H1 (cell line): ENCODE data around the gene DLGAP5. TPM values are rescaled to one million over a fixed set of nuclear protein-coding genes. Genes with fewer than 3 reads are reported as not detected.

ENCODE experiments used
- CTCF ChIA-PET: fragments of 300-600 bp; sonication (Branson Sonifier 250); formaldehyde crosslinking; loops from one replicate; lab custom pipeline; 2021; ENCODE audit not compliant: partially characterized antibody; lab: Charles Lee
- POLR2A ChIA-PET: fragments of 300-600 bp; sonication (Branson Sonifier 250); formaldehyde crosslinking; loops from one replicate; lab custom pipeline; 2021; ENCODE audit warnings: inconsistent platforms; ENCODE audit not compliant: partially characterized antibody; lab: Charles Lee
- DNase-seq, 2 experiments: peaks; one replicate each; pipeline versions ENCODE4 v3.0.0 to v3.0.0-alpha.2; 2010 to 2022; ENCODE audit warnings: low spot score in 2 of 2, low read depth in 1 of 2, mixed read lengths in 1 of 2
- FAIRE-seq: peaks from 2 replicates; lab custom pipeline; 2011; peaks lifted over from hg19 to GRCh38; lab: Jason Lieb, UNC
- H2AFZ ChIP-seq: 2 replicates; pipeline ENCODE4 v1.8.1; 2012; ENCODE audit warnings: low read length, inconsistent platforms
- H2AK5ac ChIP-seq: 2 replicates; pipeline ENCODE4 v1.6.1; 2013; ENCODE audit warnings: low read depth, low read length
- H2BK120ac ChIP-seq: replicated peaks from 2 replicates; pipeline ENCODE3; 2013; ENCODE audit warnings: low read depth, low read length, inconsistent platforms
- H2BK12ac ChIP-seq: 2 replicates; pipeline ENCODE4 v1.6.1; 2013; ENCODE audit warnings: low read depth, low read length
- H2BK15ac ChIP-seq: 2 replicates; pipeline ENCODE4 v1.6.1; 2013; ENCODE audit warnings: low read length
- H2BK20ac ChIP-seq: 2 replicates; pipeline ENCODE4 v1.6.1; 2013; ENCODE audit warnings: low read length
- H2BK5ac ChIP-seq: 2 replicates; pipeline ENCODE4 v1.6.1; 2013; ENCODE audit warnings: low read depth, low read length
- H3K14ac ChIP-seq: 2 replicates; pipeline ENCODE4 v1.6.1; 2013; ENCODE audit warnings: inconsistent platforms; ENCODE audit not compliant: insufficient read length
- H3K18ac ChIP-seq: 2 replicates; pipeline ENCODE4 v1.6.1; 2013; ENCODE audit warnings: low read length; ENCODE audit errors: extremely low read depth
- H3K23ac ChIP-seq: 2 replicates; pipeline ENCODE4 v1.6.1; 2013; ENCODE audit warnings: inconsistent platforms; ENCODE audit not compliant: insufficient read length
- H3K23me2 ChIP-seq: 2 replicates; pipeline ENCODE4 v1.6.1; 2013; ENCODE audit warnings: low read depth, low read length
- H3K27ac ChIP-seq: 2 replicates; pipeline ENCODE4 v1.6.1; 2011; ENCODE audit warnings: low read depth, low read length, inconsistent platforms
- H3K27me3 ChIP-seq, 4 experiments: replicated peaks in 1 of 4; 1 replicate in 1 of 4; 2 replicates in 3 of 4; pipeline versions ENCODE4 v1.6.1 to v1.8.1; 2011 to 2013; ENCODE audit warnings: low read length in 3 of 4, mild to moderate bottlenecking in 3 of 4, inconsistent platforms in 2 of 4, mixed read lengths in 2 of 4, moderate library complexity in 1 of 4; ENCODE audit not compliant: control insufficient read depth in 3 of 4, insufficient read depth in 3 of 4; ENCODE audit errors: extremely low read depth in 1 of 4
- H3K36me3 ChIP-seq, 4 experiments: 2 replicates each; pipeline versions ENCODE4 v1.6.1 to v1.8.1; 2011 to 2013; ENCODE audit warnings: mild to moderate bottlenecking in 4 of 4, low read length in 3 of 4, moderate library complexity in 2 of 4, control low read depth in 1 of 4, inconsistent platforms in 1 of 4; ENCODE audit not compliant: insufficient read depth in 4 of 4, control insufficient read depth in 2 of 4
- H3K4ac ChIP-seq: replicated peaks from 2 replicates; pipeline ENCODE3; 2013; ENCODE audit warnings: low read length, low read depth, mixed read lengths, inconsistent platforms; ENCODE audit not compliant: insufficient read length
- H3K4me1 ChIP-seq, 4 experiments: replicated peaks in 1 of 4; 1 replicate in 1 of 4; 2 replicates in 3 of 4; pipeline versions ENCODE4 v1.6.1 to v1.8.1; 2011 to 2013; ENCODE audit warnings: low read length in 3 of 4, inconsistent platforms in 2 of 4, mixed read lengths in 1 of 4; ENCODE audit not compliant: insufficient read depth in 4 of 4, control insufficient read depth in 3 of 4
- H3K4me2 ChIP-seq, 2 experiments: 2 replicates each; pipeline versions ENCODE4 v1.6.1 to v1.8.1; 2011 to 2013; ENCODE audit warnings: low read depth in 2 of 2, low read length in 2 of 2, control low read depth in 1 of 2, inconsistent platforms in 1 of 2, mild to moderate bottlenecking in 1 of 2; ENCODE audit not compliant: insufficient read depth in 1 of 2
- H3K4me3 ChIP-seq, 4 experiments: fragments of 200-600, 300-600 bp in 1 of 4; sonication (generic), shearing (Covaris generic), sonication (Bioruptor Twin) in 1 of 4; 2 replicates each; pipeline versions ENCODE4 v1.5.1 to v1.8.1; 2011 to 2016; ENCODE audit warnings: low read length in 4 of 4, low read depth in 3 of 4, control low read depth in 2 of 4, inconsistent platforms in 2 of 4, mild to moderate bottlenecking in 2 of 4, mixed read lengths in 1 of 4, moderate library complexity in 1 of 4; ENCODE audit not compliant: insufficient read depth in 2 of 4; ENCODE audit errors: extremely low read depth in 1 of 4
- H3K56ac ChIP-seq: replicated peaks from 2 replicates; pipeline ENCODE3; 2013; ENCODE audit warnings: low read depth, mild to moderate bottlenecking, mixed read lengths, low read length, inconsistent platforms; ENCODE audit not compliant: insufficient read length
- H3K79me1 ChIP-seq: 2 replicates; pipeline ENCODE4 v1.6.1; 2013; ENCODE audit warnings: low read depth, low read length, control low read depth
- H3K79me2 ChIP-seq, 2 experiments: 2 replicates each; pipeline versions ENCODE4 v1.6.1 to v1.8.1; 2012 to 2013; ENCODE audit warnings: low read length in 2 of 2, mild to moderate bottlenecking in 2 of 2, inconsistent platforms in 1 of 2; ENCODE audit not compliant: insufficient read depth in 2 of 2, control insufficient read depth in 1 of 2
- H3K9ac ChIP-seq, 4 experiments: replicated peaks in 1 of 4; 1 replicate in 1 of 4; 2 replicates in 3 of 4; pipeline versions ENCODE4 v1.6.1 to v1.8.1; 2011 to 2013; ENCODE audit warnings: low read depth in 3 of 4, low read length in 3 of 4, control low read depth in 2 of 4, mild to moderate bottlenecking in 2 of 4, moderate library complexity in 2 of 4, inconsistent platforms in 1 of 4; ENCODE audit errors: extremely low read depth in 1 of 4
- H3K9me3 ChIP-seq, 2 experiments: 2 replicates each; pipeline versions ENCODE4 v1.6.1 to v1.8.1; 2012 to 2013; ENCODE audit warnings: mild to moderate bottlenecking in 2 of 2, moderate library complexity in 2 of 2, control low read depth in 1 of 2, inconsistent platforms in 1 of 2, low read depth in 1 of 2, low read length in 1 of 2, mixed read lengths in 1 of 2; ENCODE audit not compliant: insufficient read depth in 2 of 2
- H4K20me1 ChIP-seq, 2 experiments: replicated peaks in 1 of 2; 2 replicates each; pipeline versions ENCODE3 to v1.8.1; 2011 to 2013; ENCODE audit warnings: inconsistent platforms in 2 of 2, low read length in 2 of 2, mild to moderate bottlenecking in 1 of 2; ENCODE audit not compliant: insufficient read depth in 2 of 2, control insufficient read depth in 1 of 2
- H4K5ac ChIP-seq: 2 replicates; pipeline ENCODE4 v1.6.1; 2013; ENCODE audit warnings: low read length, low read depth, mixed read lengths, inconsistent platforms; ENCODE audit not compliant: insufficient read length
- H4K8ac ChIP-seq: 2 replicates; pipeline ENCODE4 v1.8.0; 2013; ENCODE audit warnings: mild to moderate bottlenecking, moderate library complexity, low read length, inconsistent platforms; ENCODE audit not compliant: insufficient read depth; ENCODE audit errors: extremely low read depth
- H4K91ac ChIP-seq: replicated peaks from 2 replicates; pipeline ENCODE3; 2013; ENCODE audit warnings: low read length, mixed read lengths, inconsistent platforms; ENCODE audit not compliant: insufficient read length
- ASH2L ChIP-seq: fragments of 200-600, 300-600 bp; sonication (generic); IDR thresholded peaks from one replicate; pipeline ENCODE4 v1.7.1; 2017; ENCODE audit warnings: low read length
- SAP30 ChIP-seq: fragments of 300-600 bp; sonication (generic); IDR thresholded peaks from 2 replicates; pipeline ENCODE4 v1.7.1; 2012; ENCODE audit warnings: low read length, moderate library complexity, mild to moderate bottlenecking, inconsistent platforms; ENCODE audit not compliant: insufficient read depth, insufficient replicate concordance
- TAF1 ChIP-seq: IDR thresholded peaks from 2 replicates; pipeline ENCODE4 v1.6.1; 2011; ENCODE audit warnings: mild to moderate bottlenecking, low read depth, low read length
- TEAD4 ChIP-seq: IDR thresholded peaks from 2 replicates; pipeline ENCODE4 v1.6.1; 2012; ENCODE audit warnings: low read depth, low read length, inconsistent platforms, mixed read lengths
- WGBS, 2 experiments: shearing (Covaris generic) in 1 of 2; methylation state at CpG; one replicate each; pipeline versions ENCODE4 v1.1.6 to v1.1.7; 2013 to 2015; ENCODE audit warnings: low lambda C conversion rate in 2 of 2, mixed read lengths in 2 of 2, inconsistent platforms in 1 of 2, low coverage in 1 of 2, missing lambda C conversion rate in 1 of 2; ENCODE audit not compliant: insufficient replicate concordance in 2 of 2, insufficient coverage in 1 of 2, insufficient read length in 1 of 2; ENCODE audit errors: extremely low coverage in 1 of 2, missing lambda C conversion rate in 1 of 2; 5-methylcytosine and 5-hydroxymethylcytosine counted together
- polyA plus RNA-seq, 7 experiments: library from polyadenylated mRNA; depleted of rRNA in 3 of 7; stranded (reverse) in 5 of 7; unstranded in 2 of 7; fragments of >200 nt in 5 of 7; fragments of 200-250 nt in 2 of 7; gene quantifications; 1 replicate in 5 of 7; 2 replicates in 1 of 7; 4 replicates in 1 of 7; pipeline versions ENCODE4 v1.2.1 to v1.2.3, GENCODE V29; 2011 to 2013; ENCODE audit warnings: missing spikeins in 2 of 7, mixed read lengths in 2 of 7
- total RNA-seq: library from RNA; stranded (reverse); fragmentation: NEBNext Ultra II Directional; extraction: Animal tissue kit (Norgen Biotek cat#: 25700); gene quantifications from 2 replicates; pipeline ENCODE4 v1.2.1, GENCODE V29; 2021

The DLGAP5 gene
- total and polyA plus RNA-seq, 2 of the 8 experiments (the other 6 are each of a cell fraction or from before 2014, with no cell fraction given), result 16.9 to 155 TPM

DNA sequence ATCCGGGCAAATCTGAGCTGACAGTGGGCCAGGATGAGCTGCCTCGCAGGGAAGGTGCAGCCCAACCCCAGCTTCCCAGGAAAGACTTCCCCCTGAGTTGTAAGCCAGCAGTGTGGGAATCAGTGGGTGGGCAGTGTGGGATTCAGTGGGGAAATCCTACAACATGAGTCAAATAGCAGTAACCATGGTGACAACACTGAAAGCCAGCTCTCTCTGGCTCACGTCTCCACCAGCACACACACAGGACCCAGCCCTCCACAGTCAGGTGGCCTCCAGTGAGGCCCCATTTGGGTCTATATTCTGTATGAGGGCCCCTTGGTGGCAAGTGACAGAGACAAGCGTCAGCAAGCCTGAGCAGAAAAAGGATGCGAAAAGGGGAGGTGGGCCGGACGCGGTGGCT lies 68.3 kb downstream of the DLGAP5 start:
- no peak overlapping the region for H3K4ac ChIP-seq
- no peaks in the 10 kb centered on the region for H3K79me2 ChIP-seq
- H2BK15ac ChIP-seq, result no peak overlapping the region
- no peak for DNase-seq
- H3K27ac ChIP-seq, result no peak overlapping the region
- H3K9ac ChIP-seq, result no peak overlapping the region
- no peak overlapping the region for H2BK12ac ChIP-seq
- CTCF ChIA-PET, result interaction anchor here (0.7 to 3.9 kb wide), 4 partner anchors 14 to 33 kb away, joined by 3 to 18 read pairs (median 3); no protein-coding TSS in a partner anchor
- H4K20me1 ChIP-seq, result no peaks in the 10 kb centered on the region
- H2AK5ac ChIP-seq, result no peak overlapping the region
- TF ChIP-seq TAF1 (no peak), ASH2L (no peak), SAP30 (no peak), TEAD4 (no peak)
- no peak overlapping the region for H3K4me3 ChIP-seq
- no peak overlapping the region for H2BK120ac ChIP-seq
- no peak overlapping the region for H4K8ac ChIP-seq
- 0 out of 2 replicates have a peak overlapping the region, but pooled peaks have one; percentile 61 for H2BK20ac ChIP-seq
- H3K14ac ChIP-seq, result no peak overlapping the region
- no peak overlapping the region for H3K18ac ChIP-seq
- no peak overlapping the region for H3K56ac ChIP-seq
- H3K4me2 ChIP-seq, result no peak overlapping the region
- no peaks in the 10 kb centered on the region for H3K79me1 ChIP-seq
- POLR2A ChIA-PET, result interaction anchor here (1.4 kb wide), 1 partner anchor 15 kb away, joined by 3 read pairs; no protein-coding TSS in a partner anchor
- H3K9me3 ChIP-seq, result no peaks in the 10 kb centered on the region
- peaks cover 0 to 4% (median 2%) of the 10 kb centered on the region in 4 experiments; a peak in 5 of 7 replicates for H3K27me3 ChIP-seq
- no peak for FAIRE-seq
- no peak overlapping the region for H4K5ac ChIP-seq
- H4K91ac ChIP-seq, result no peak overlapping the region
- H3K23ac ChIP-seq, result no peak overlapping the region
- H3K36me3 ChIP-seq, result no peaks in the 10 kb centered on the region
- H2AFZ ChIP-seq, result no peak overlapping the region
- H2BK5ac ChIP-seq, result no peak overlapping the region
- H3K23me2 ChIP-seq, result no peaks in the 10 kb centered on the region; the same call in 1 of the 2 replicates
- WGBS, 2 experiments, result 79% methylated on average over 8 of the region's 8 CpGs; no CpG with 5 or more reads in 1 of the 2 experiments
- H3K4me1 ChIP-seq, result no peaks in the 10 kb centered on the region
